ENCODE results near the gene C1orf210.

The C1orf210 gene

GRCh38 chr1:43293176-43293575 lies 7.8 kb upstream of the C1orf210 start:
- Mint-ChIP-seq H3K27me3 (peaks cover 0 to 7% of the 10 kb centered on the region in 2 donors), H3K9me3 (no peaks in the 10 kb centered on the region)

DNA sequence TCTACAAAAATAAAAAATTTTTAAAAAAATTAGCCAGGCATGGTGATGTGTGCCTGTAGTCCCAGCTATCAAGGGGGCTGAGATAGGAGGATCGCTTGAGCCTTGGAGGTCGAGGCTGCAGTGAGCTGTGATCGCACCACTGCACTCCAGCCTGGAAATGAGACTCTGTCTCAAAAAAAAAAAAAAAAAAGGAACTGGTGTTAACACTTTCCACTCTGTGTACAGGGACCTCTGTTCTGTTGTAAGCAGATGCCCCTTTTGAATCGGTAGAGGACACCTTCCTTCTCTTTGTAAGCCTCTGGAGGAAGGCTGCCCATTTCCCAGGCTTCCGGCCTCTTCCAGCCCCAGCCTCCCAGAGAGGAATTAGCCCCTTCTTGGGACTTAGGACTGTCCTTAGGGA lies 7.3 kb upstream of the C1orf210 start:
- Mint-ChIP-seq H3K4me1 (peaks cover 6 to 18% of the 10 kb centered on the region in 2 donors), H3K36me3 (no peaks in the 10 kb centered on the region), H3K27me3 (peaks cover under 1 to 5% of the 10 kb centered on the region in 2 donors), H3K4me3 (no peak overlapping the region), H3K9me3 (no peaks in the 10 kb centered on the region), H3K27ac (no peak overlapping the region)
- DNase-seq: no peak
- ATAC-seq (replicated peaks): peak; percentile 56 to 58

More at GRCh38 chr1:43293176-43293575, 7.8 kb upstream of the C1orf210 start:
- Mint-ChIP-seq H3K27ac (no peak overlapping the region), H3K36me3 (no peaks in the 10 kb centered on the region), H3K4me3 (no peak overlapping the region), H3K4me1 (peaks cover 6 to 18% of the 10 kb centered on the region in 2 donors)
- ATAC-seq (replicated peaks) (no peak), DNase-seq (no peak)

DNA sequence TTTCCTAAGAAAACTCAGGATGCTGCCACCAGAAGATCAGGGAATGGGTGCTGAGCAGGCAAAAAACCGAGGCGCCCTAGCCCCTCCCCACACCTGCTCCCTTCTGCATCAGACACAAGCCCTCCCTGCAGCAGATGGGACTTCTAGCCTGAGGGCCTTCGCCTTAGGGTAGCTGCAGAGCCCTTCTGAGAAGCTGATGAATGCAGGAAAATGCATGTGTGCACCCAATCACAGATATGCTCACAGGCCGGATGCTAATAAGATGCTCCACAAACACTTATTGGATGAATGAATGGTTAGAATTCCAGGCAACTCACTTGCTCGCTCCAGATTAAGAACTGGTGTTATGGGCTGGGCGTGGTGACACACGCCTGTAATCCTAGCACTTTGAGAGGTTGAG lies 6.8 kb upstream of the C1orf210 start:
- Mint-ChIP-seq H3K36me3 (no peaks in the 10 kb centered on the region), H3K27ac (no peak overlapping the region), H3K4me1 (peaks cover 6 to 18% of the 10 kb centered on the region in 2 donors), H3K27me3 (peaks cover 5 to 7% of the 10 kb centered on the region in 2 donors), H3K9me3 (no peaks in the 10 kb centered on the region), H3K4me3 (no peak overlapping the region)
- DNase-seq (no peak), ATAC-seq (replicated peaks) (no peak)

- H3K27ac Mint-ChIP-seq: no peak overlapping the region
- H3K4me1 Mint-ChIP-seq: peaks cover 6 to 10% of the 10 kb centered on the region in 2 donors
- DNase-seq: no peak
- H3K9me3 Mint-ChIP-seq: no peaks in the 10 kb centered on the region
- no peak for ATAC-seq (replicated peaks)
- H3K27me3 Mint-ChIP-seq: peaks cover 15 to 16% of the 10 kb centered on the region in 2 donors
- H3K4me3 Mint-ChIP-seq: no peak overlapping the region
- no peaks in the 10 kb centered on the region for H3K36me3 Mint-ChIP-seq
Measured at GRCh38 chr1:43288785-43289706, 3.7 kb upstream of the C1orf210 start.

DNA sequence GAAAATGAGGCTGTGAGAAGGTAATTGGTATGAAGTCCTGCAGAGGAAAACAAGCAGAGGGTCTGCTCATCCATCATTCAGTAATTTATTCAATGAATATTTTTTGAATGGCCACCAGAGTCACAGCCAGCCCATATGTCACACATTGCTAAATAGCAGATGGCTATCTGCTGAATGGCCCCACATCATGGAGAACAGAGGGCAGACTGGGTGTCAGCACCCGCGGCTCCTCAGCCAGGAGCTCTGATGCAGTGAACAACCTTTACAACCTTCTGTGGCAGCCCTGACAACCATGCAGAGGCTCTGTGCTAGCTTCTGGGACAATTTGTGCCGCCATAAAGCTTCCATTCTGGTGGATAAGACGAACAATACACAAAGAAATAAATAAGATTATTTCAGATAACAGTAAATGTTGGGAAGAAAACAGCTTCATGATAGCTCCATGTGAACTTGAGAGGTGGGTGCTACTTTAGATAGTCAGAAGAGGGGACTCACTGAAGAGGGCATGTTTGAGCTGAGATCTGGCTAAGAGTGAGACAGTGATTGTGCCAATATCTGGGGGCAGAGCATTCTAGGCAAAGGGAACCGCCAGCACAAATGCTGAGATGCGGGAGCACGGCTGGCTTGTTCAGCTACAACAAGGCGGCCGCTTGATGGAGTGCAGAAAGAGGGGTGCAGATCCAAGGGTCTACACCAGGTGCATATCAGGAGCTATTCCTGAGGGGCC lies 2.8 kb upstream of the C1orf210 start:
- DNase-seq (no peak), ATAC-seq (replicated peaks) (no peak)
- Mint-ChIP-seq H3K27ac (no peak overlapping the region), H3K36me3 (no peaks in the 10 kb centered on the region), H3K9me3 (no peaks in the 10 kb centered on the region), H3K27me3 (peaks cover 15 to 16% of the 10 kb centered on the region in 2 donors), H3K4me1 (peaks cover 5 to 6% of the 10 kb centered on the region in 2 donors), H3K4me3 (no peak overlapping the region)

GRCh38 chr1:43286533-43286932 lies 1.2 kb upstream of the C1orf210 start:
- H3K27ac Mint-ChIP-seq: no peak overlapping the region
- no peaks in the 10 kb centered on the region for H3K9me3 Mint-ChIP-seq
- H3K27me3 Mint-ChIP-seq: peaks cover 15 to 16% of the 10 kb centered on the region in 2 donors
- no peak for DNase-seq
- ATAC-seq (replicated peaks): no peak
- H3K4me3 Mint-ChIP-seq: no peak overlapping the region
- H3K4me1 Mint-ChIP-seq: peaks cover 0 to 2% of the 10 kb centered on the region in 2 donors
- no peaks in the 10 kb centered on the region for H3K36me3 Mint-ChIP-seq

DNA sequence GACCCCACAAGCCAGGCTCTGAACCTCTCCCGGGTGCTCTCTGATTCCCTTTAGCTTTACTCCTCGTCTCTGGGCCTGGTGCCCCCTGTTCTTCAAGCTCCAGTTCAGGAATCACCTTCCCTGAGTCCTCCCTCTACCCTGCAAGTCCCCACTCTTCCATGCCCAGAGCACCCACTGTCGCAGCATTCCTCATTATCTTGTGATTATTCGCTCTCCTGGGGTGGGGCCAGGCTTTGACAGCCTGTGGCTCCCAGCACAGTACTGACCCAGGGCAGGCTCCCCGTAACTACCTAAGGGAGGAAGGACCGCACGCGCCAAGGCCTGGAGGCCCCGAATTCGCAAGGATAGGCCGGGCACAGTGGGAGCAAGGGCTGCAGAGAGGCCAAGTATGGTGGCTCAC lies 734 bp upstream of the C1orf210 start:
- Mint-ChIP-seq H3K27ac (no peak overlapping the region), H3K36me3 (no peaks in the 10 kb centered on the region), H3K4me1 (peaks cover 0 to 2% of the 10 kb centered on the region in 2 donors), H3K9me3 (no peaks in the 10 kb centered on the region), H3K27me3 (peaks cover 15 to 16% of the 10 kb centered on the region in 2 donors), H3K4me3 (no peak overlapping the region)
- ATAC-seq (replicated peaks): no peak
- no peak for DNase-seq

DNA sequence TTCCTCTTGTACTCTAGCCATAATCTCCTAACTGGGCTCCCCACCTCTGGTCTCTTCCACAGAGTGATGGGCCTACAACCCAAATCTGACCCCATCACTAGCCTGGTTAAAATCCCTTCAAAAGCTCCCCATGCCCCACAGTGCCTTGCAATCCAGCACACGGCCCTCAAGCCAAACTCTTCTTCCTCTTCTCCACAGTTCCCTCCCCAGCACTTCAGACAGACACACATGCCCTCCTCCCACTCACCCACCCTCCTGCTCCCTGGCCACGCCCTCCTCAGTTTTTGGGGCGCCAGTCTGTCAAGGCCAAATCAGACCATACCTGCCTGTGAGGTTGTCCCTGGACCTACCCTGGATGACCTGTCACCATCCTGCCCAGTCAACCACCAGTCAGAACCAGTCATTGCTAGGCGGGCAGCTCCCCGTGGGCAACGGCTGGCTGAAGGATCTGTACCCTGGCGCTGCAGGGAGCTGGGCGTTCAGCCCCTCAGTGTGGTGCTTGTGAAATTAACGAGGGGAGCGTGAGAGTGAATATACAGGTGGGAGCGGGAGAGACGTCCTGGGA lies 753 bp downstream of the C1orf210 start:
- Mint-ChIP-seq H3K27ac (no peak overlapping the region), H3K4me1 (peaks cover 0 to 2% of the 10 kb centered on the region in 2 donors), H3K9me3 (no peaks in the 10 kb centered on the region), H3K4me3 (no peak overlapping the region), H3K27me3 (peaks cover 15 to 26% of the 10 kb centered on the region in 2 donors), H3K36me3 (no peaks in the 10 kb centered on the region)
- DNase-seq (no peak), ATAC-seq (replicated peaks) (no peak)

- DNase-seq (no peak), ATAC-seq (replicated peaks) (no peak)
- Mint-ChIP-seq H3K27ac (peak overlapping the region; percentile 26), H3K4me1 (peaks cover 0 to 2% of the 10 kb centered on the region in 2 donors), H3K4me3 (no peak overlapping the region), H3K27me3 (peaks cover 15 to 26% of the 10 kb centered on the region in 2 donors), H3K9me3 (no peaks in the 10 kb centered on the region), H3K36me3 (no peaks in the 10 kb centered on the region)
Measured at GRCh38 chr1:43284065-43284464, 1.3 kb downstream of the C1orf210 start.

GRCh38 chr1:43282220-43283195 lies 2.9 kb downstream of the C1orf210 start:
- Mint-ChIP-seq H3K36me3 (no peaks in the 10 kb centered on the region), H3K27me3 (peaks cover 11 to 24% of the 10 kb centered on the region in 2 donors), H3K27ac (no peak overlapping the region), H3K4me1 (peaks cover 0 to 2% of the 10 kb centered on the region in 2 donors), H3K9me3 (no peaks in the 10 kb centered on the region), H3K4me3 (no peak overlapping the region)
- DNase-seq: no peak
- ATAC-seq (replicated peaks): no peak

- ATAC-seq (replicated peaks) (no peak), DNase-seq (no peak)
- Mint-ChIP-seq H3K4me1 (peaks cover 0 to 2% of the 10 kb centered on the region in 2 donors), H3K9me3 (no peaks in the 10 kb centered on the region), H3K27ac (no peak overlapping the region), H3K27me3 (peaks cover 4 to 16% of the 10 kb centered on the region in 2 donors), H3K36me3 (no peaks in the 10 kb centered on the region), H3K4me3 (no peak overlapping the region)
Measured at GRCh38 chr1:43280692-43281091, 4.7 kb downstream of the C1orf210 start.

DNA sequence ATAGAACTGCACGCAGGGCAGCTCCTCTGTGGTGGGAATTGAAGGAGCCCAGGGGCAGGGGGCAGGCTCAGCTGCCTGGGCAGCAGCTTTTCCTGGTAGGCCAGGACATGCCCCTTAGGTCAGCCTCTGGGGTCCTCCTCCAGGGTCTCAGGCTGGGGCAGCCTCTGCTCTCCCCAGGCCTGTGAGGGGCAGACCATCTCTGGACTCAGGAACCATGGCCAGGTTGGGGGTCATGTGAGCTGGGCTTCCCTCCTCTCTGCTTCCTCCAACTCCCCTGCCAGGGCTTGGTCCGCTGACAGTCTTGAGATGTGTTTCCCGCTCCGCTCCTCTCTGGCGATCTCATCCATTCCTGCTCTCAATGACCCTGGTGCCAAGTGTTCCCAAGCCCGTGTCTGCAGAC lies 5.7 kb downstream of the C1orf210 start:
- Mint-ChIP-seq H3K27ac (no peak overlapping the region), H3K4me3 (no peak overlapping the region), H3K9me3 (peaks cover 0 to 4% of the 10 kb centered on the region in 2 donors), H3K36me3 (no peaks in the 10 kb centered on the region), H3K4me1 (peaks cover 2 to 4% of the 10 kb centered on the region in 2 donors), H3K27me3 (peaks cover 4 to 16% of the 10 kb centered on the region in 2 donors)
- ATAC-seq (replicated peaks): no peak
- DNase-seq: no peak

DNA sequence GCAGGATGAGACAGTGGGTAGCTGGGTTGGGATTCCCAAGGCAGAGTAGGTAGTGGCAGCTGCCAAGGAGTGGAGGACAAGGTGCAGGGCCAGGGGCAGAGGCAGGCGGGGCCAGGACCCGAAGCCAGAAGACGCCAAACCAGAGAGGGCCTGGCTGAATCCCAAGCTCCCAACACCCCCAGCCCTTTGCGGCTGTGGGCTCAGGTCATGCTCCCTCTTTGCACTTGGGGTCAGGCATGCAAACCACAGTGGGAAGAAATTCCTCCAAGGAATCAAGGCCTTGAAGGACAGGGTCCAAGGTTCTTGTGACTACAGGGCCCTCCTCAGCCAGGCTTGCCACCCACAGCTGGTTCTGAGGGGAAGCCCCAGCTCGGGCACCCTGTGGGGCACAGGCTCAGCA lies 6.2 kb downstream of the C1orf210 start:
- H3K9me3 Mint-ChIP-seq: peaks cover 0 to 4% of the 10 kb centered on the region in 2 donors
- no peaks in the 10 kb centered on the region for H3K36me3 Mint-ChIP-seq
- DNase-seq: no peak
- H3K27me3 Mint-ChIP-seq: peaks cover 4 to 16% of the 10 kb centered on the region in 2 donors
- peaks cover 6 to 9% of the 10 kb centered on the region in 2 donors for H3K4me1 Mint-ChIP-seq
- H3K4me3 Mint-ChIP-seq: no peak overlapping the region
- no peak overlapping the region for H3K27ac Mint-ChIP-seq
- no peak for ATAC-seq (replicated peaks)

Measured in stimulated activated naive B cell treated with anti-CD40 and anti-IgM and Interleukin-4, amounts not matched to agents 10 μg/mL and 1 μg/mL and 100 μg/mL, for 72 hours (primary cell).